Common myeloid progenitor, CD34-positive (primary cell): ENCODE measurements around the gene KRT80.

Source experiments
- CTCF ChIA-PET: fragments of 350-600 bp; sonication (Branson Sonifier 250); formaldehyde crosslinking; loops from one replicate; lab custom pipeline; 2021; ENCODE audit warnings: antibody characterized with exemption; lab: Charles Lee
- POLR2A ChIA-PET: fragments of 350-600 bp; sonication (Branson Sonifier 250); formaldehyde crosslinking; loops from one replicate; lab custom pipeline; 2021; ENCODE audit warnings: antibody characterized with exemption; lab: Charles Lee
- DNase-seq, 3 donors: peaks; one replicate each; pipeline versions ENCODE4 v3.0.0 to v3.0.0-alpha.2; 2013
- H3K27ac ChIP-seq, 2 experiments: 1 replicate in 1 of 2; 2 replicates in 1 of 2; pipeline ENCODE4 v1.7.0; 2013; ENCODE audit warnings: inconsistent platforms in 2 of 2, low read length in 2 of 2, mild to moderate bottlenecking in 2 of 2, low read depth in 1 of 2, moderate library complexity in 1 of 2; ENCODE audit not compliant: severe bottlenecking in 2 of 2, insufficient read depth in 1 of 2, poor library complexity in 1 of 2
- H3K27me3 ChIP-seq, 5 experiments: replicated peaks in 2 of 5; 1 replicate in 3 of 5; 2 replicates in 2 of 5; pipeline versions ENCODE4 v1.6.1 to v1.7.0; 2013; ENCODE audit warnings: low read length in 4 of 5, mild to moderate bottlenecking in 2 of 5, moderate library complexity in 2 of 5, inconsistent platforms in 1 of 5; ENCODE audit not compliant: insufficient read depth in 5 of 5, control insufficient read depth in 4 of 5
- H3K36me3 ChIP-seq, 4 experiments: 1 replicate in 2 of 4; 2 replicates in 2 of 4; pipeline versions ENCODE4 v1.6.1 to v1.7.0; 2013; ENCODE audit warnings: low read length in 3 of 4, control low read depth in 1 of 4, mild to moderate bottlenecking in 1 of 4; ENCODE audit not compliant: control insufficient read depth in 4 of 4, insufficient read depth in 4 of 4
- H3K4me1 ChIP-seq, 4 experiments: 1 replicate in 3 of 4; 2 replicates in 1 of 4; pipeline versions ENCODE4 v1.6.1 to v1.7.1; 2013; ENCODE audit warnings: low read length in 3 of 4, mild to moderate bottlenecking in 3 of 4, control low read depth in 1 of 4, inconsistent platforms in 1 of 4, moderate library complexity in 1 of 4; ENCODE audit not compliant: control insufficient read depth in 4 of 4, insufficient read depth in 4 of 4; ENCODE audit errors: control extremely low read depth in 1 of 4
- H3K4me3 ChIP-seq, 7 experiments: 1 replicate in 4 of 7; 2 replicates in 3 of 7; pipeline versions ENCODE4 v1.5.1 to v1.7.0; 2013; ENCODE audit warnings: mild to moderate bottlenecking in 7 of 7, low read length in 6 of 7, moderate library complexity in 6 of 7, inconsistent platforms in 2 of 7, low read depth in 2 of 7, control low read depth in 1 of 7; ENCODE audit not compliant: insufficient read depth in 4 of 7, control insufficient read depth in 1 of 7; ENCODE audit errors: extremely low read depth in 1 of 7
- H3K9me3 ChIP-seq, 5 experiments: 1 replicate in 4 of 5; 2 replicates in 1 of 5; pipeline versions ENCODE4 v1.6.1 to v1.7.1; 2013; ENCODE audit warnings: low read length in 4 of 5, mild to moderate bottlenecking in 2 of 5, inconsistent platforms in 1 of 5, low read depth in 1 of 5, moderate library complexity in 1 of 5; ENCODE audit not compliant: control insufficient read depth in 4 of 5, insufficient read depth in 2 of 5; ENCODE audit errors: control extremely low read depth in 1 of 5
- WGBS: methylation state at CpG from one replicate; pipeline ENCODE4 v1.1.5; 2013; ENCODE audit not compliant: insufficient coverage; 5-methylcytosine and 5-hydroxymethylcytosine counted together

Gene KRT80

DNA sequence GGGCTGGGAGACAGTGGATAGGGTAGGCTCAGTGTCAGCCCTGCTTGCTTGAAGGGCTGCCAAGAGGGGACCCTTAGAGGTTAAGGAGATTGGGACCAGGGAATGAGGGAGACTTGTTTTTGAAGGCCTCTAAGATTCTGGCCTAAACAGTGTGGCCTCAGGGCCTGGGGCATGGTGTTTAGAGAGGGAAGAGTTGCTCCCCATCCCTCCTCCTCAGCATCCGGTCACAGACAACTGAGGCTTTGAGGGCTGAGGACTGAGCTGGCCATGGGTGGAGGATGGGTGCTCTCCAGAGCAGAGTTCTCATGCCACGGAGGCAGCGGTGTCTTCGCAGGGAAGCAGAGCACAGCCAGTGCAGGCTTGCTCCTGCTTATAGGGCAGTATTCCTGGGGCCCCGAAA is 49.4 kb downstream of the KRT80 start:
- H3K4me1 ChIP-seq, result peaks cover 0 to 4% (median 0%) of the 10 kb centered on the region in 4 experiments
- DNase-seq, result no peak
- H3K27ac ChIP-seq, result no peak overlapping the region
- ChIA-PET CTCF (interaction anchor here (1.3 to 3.4 kb wide), 3 partner anchors 12 to 20 kb away, joined by 3 to 13 read pairs (median 5); no protein-coding TSS in a partner anchor), POLR2A (no interaction called here)
- peaks cover 0 to 6% (median 0%) of the 10 kb centered on the region in 5 experiments for H3K27me3 ChIP-seq
- no peaks in the 10 kb centered on the region for H3K9me3 ChIP-seq
- WGBS, result 96% methylated on average over 5 of the region's 5 CpGs
- no peak overlapping the region for H3K4me3 ChIP-seq
- no peaks in the 10 kb centered on the region for H3K36me3 ChIP-seq

DNA sequence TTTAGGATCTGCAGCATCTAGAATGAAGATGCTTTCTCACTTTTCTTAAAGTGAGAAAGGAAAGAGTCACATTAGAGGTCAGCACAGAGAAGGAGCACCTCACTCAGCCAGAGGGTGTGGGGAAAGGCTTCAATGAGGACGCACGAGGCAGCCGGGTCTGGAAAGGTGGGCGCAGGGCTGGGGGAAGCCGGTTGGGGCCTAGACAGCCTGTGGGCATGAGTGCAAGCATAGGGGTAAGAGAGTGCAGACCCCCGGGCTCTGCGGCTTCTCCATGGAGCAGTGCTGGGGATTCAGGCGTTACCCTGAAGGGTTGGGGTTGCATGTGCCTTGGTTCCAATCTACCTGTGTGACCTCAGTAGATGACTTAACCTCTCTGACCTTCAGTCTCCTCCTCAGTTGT is 49.9 kb downstream of the KRT80 start:
- DNase-seq, result no peak
- H3K4me3 ChIP-seq, result no peak overlapping the region
- POLR2A ChIA-PET, result no interaction called here
- H3K27ac ChIP-seq, result no peak overlapping the region
- CTCF ChIA-PET, result interaction anchor here (1.3 kb wide), 1 partner anchor 19 kb away, joined by 3 read pairs; no protein-coding TSS in a partner anchor
- H3K27me3 ChIP-seq, result peaks cover 0 to 7% (median 0%) of the 10 kb centered on the region in 5 experiments
- peaks cover 0 to 4% (median 0%) of the 10 kb centered on the region in 4 experiments for H3K4me1 ChIP-seq
- H3K9me3 ChIP-seq, result no peaks in the 10 kb centered on the region
- WGBS, result 91% methylated on average over 7 of the region's 8 CpGs
- H3K36me3 ChIP-seq, result no peaks in the 10 kb centered on the region

DNA sequence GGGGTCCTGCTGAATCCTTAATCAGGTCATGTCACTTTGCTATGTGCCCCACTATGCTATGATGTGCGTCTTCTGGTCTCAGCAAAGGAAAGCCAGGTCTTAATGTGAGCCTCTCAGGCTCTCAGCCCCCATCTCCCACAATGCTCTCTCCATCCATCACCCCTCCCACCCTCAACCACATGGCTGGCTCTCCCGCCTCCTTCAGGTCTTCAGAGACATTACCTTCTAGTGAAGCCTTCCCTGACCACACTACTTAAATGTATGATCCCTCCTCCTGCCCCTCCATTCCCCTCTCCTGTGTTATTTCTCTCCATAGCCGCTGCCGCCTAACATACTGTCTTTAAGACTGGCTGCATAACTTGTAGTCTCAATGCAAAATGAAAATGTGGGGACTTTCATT is 50.5 kb downstream of the KRT80 start:
- whole genome bisulfite sequencing, result 100% methylated on average over 2 of the region's 4 CpGs
- no peak for DNase-seq
- no peaks in the 10 kb centered on the region for H3K36me3 ChIP-seq
- ChIA-PET POLR2A (no interaction called here), CTCF (interaction anchor here (1.4 kb wide), 1 partner anchor 13 kb away, joined by 3 read pairs; no protein-coding TSS in a partner anchor)
- no peaks in the 10 kb centered on the region for H3K9me3 ChIP-seq
- H3K27me3 ChIP-seq, result peaks cover 0 to 7% (median 0%) of the 10 kb centered on the region in 5 experiments
- no peak overlapping the region for H3K4me3 ChIP-seq
- H3K4me1 ChIP-seq, result peaks cover 0 to 4% (median 0%) of the 10 kb centered on the region in 4 experiments
- H3K27ac ChIP-seq, result no peak overlapping the region

DNA sequence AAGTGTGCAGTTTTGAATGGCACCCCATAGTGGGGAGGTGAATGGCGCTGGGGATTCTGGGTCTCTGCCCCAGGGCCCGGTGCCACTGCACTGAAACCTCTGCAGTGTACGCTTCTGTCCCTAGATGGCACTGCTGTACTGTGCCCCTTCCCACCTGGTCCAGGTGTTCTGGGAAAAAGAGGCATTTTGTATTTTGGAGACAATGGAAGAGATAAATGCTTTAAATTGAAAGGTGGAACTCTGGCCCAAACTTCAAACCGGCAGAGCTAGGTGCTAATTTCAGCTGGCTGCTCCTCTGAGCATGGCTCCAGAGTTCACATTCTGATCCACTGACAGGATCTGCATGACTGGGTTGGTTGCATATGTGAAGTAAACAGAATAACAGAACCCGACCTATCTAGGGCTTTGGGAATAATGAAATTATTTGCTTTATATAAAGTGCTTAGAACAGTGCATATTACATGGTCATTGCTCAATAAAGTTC is 52.2 kb downstream of the KRT80 start:
- no peak for DNase-seq
- 18% methylated on average over 4 of the region's 5 CpGs for WGBS
- POLR2A ChIA-PET, result no interaction called here
- Histone ChIP-seq H3K27ac (no peak overlapping the region), H3K27me3 (peaks cover 0 to 7% (median 0%) of the 10 kb centered on the region in 5 experiments), H3K4me1 (peaks cover 0 to 4% (median 0%) of the 10 kb centered on the region in 4 experiments), H3K9me3 (no peaks in the 10 kb centered on the region), H3K4me3 (no peak overlapping the region), H3K36me3 (no peaks in the 10 kb centered on the region)
- CTCF ChIA-PET, result interaction anchor here (1.1 to 1.4 kb wide), 5 partner anchors 11 to 146 kb away, joined by 3 to 7 read pairs (median 3); no protein-coding TSS in a partner anchor

DNA sequence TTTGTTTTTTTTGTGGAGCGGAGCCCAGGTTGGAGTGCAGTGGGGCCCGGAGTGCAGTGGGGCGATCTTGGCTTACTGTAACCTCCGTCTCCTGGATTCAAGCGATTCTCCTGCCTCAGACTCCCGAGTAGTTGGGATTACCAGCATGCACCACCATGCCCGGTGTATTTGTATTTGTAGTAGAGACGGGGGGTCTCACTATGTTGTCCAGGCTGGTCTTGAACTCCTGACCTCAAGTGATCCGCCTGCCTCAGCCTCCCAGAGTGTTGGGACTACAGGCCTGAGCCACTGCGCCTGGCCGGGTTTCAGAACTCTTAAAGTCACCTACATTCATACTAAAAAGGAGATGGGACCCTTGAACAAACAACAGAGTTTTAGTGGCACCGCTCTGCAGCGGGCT is 52.7 kb downstream of the KRT80 start:
- H3K27me3 ChIP-seq, result peaks cover 0 to 7% (median 0%) of the 10 kb centered on the region in 5 experiments
- H3K9me3 ChIP-seq, result no peaks in the 10 kb centered on the region
- H3K36me3 ChIP-seq, result no peaks in the 10 kb centered on the region
- CTCF ChIA-PET, result interaction anchor here (0.7 to 1.6 kb wide), 7 partner anchors 10 to 146 kb away, joined by 3 to 7 read pairs (median 3); no protein-coding TSS in a partner anchor
- 89% methylated on average over 10 of the region's 13 CpGs for WGBS
- H3K27ac ChIP-seq, result no peak overlapping the region
- peaks cover 0 to 4% (median 0%) of the 10 kb centered on the region in 4 experiments for H3K4me1 ChIP-seq
- no peak overlapping the region for H3K4me3 ChIP-seq
- POLR2A ChIA-PET, result interaction anchor here (0.5 kb wide), 1 partner anchor 751 kb away, joined by 5 read pairs; no protein-coding TSS in a partner anchor
- DNase-seq, result no peak

DNA sequence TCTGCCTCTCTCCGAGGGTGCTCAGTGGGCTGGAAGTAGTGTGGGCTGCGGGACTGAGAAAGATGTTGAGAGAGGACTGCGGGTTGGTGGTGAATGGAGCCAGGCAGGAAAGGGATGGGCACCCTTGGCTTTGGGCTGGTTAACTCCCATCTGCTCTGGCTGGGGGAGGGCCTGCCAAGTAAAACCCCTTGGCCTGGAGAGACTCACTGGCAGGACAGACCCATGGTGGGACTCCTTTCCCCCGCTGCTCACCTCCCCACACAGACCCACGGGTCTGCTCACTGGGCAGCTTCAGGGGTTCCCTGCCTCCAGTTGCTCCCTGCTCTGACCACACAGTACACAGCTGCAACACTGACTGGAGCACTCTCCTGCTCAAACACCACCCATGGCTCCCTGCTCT is 54.1 kb downstream of the KRT80 start:
- no peak overlapping the region for H3K4me3 ChIP-seq
- DNase-seq, result no peak
- ChIA-PET CTCF (interaction anchor here (1.3 to 1.6 kb wide), 6 partner anchors 11 to 21 kb away, joined by 3 to 8 read pairs (median 4); no protein-coding TSS in a partner anchor), POLR2A (no interaction called here)
- WGBS, result 100% methylated on average over 4 of the region's 5 CpGs
- H3K36me3 ChIP-seq, result no peaks in the 10 kb centered on the region
- peaks cover 0 to 10% (median 2%) of the 10 kb centered on the region in 5 experiments for H3K27me3 ChIP-seq
- no peaks in the 10 kb centered on the region for H3K9me3 ChIP-seq
- peaks cover 0 to 4% (median 0%) of the 10 kb centered on the region in 4 experiments for H3K4me1 ChIP-seq
- no peak overlapping the region for H3K27ac ChIP-seq

DNA sequence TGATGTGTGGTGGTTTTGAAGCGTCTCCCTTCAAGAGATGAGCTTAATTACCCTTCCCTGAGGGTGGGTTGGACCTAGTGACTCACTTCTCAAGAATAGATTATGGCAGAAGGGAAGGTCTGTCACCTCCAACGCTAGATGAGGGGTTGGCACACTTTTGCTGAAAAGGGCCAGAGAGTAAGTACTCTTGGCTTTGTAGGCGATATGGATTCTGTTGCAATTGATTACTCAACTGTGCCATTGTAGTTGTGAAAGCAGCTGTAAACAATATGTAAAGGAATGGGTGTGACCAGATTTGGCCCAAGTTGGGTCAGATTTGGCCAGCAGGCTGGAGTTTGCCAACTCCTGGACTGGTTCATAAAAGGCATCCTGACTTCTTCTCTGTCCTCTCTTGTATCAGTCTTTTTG is 59.1 kb downstream of the KRT80 start:
- POLR2A ChIA-PET, result no interaction called here
- no peaks in the 10 kb centered on the region for H3K9me3 ChIP-seq
- H3K36me3 ChIP-seq, result no peaks in the 10 kb centered on the region
- 90% methylated on average over 3 of the region's 3 CpGs for WGBS
- H3K4me1 ChIP-seq, result peaks cover 0 to 6% (median 1%) of the 10 kb centered on the region in 4 experiments
- no peak overlapping the region for H3K4me3 ChIP-seq
- DNase-seq, result no peak
- peaks cover 0 to 8% (median 2%) of the 10 kb centered on the region in 5 experiments for H3K27me3 ChIP-seq
- no peak overlapping the region for H3K27ac ChIP-seq
- CTCF ChIA-PET, result interaction anchor here (0.7 kb wide), 1 partner anchor 11 kb away, joined by 3 read pairs; no protein-coding TSS in a partner anchor
